ENCODE data around the gene MON1A. TPM values are rescaled to one million over a fixed set of nuclear protein-coding genes. Genes with fewer than 3 reads are reported as not detected.

MON1A gene
- total and polyA plus RNA-seq, 10 donors: 3.4 to 9.3 (median 6.8) TPM

- TF ChIP-seq CTCF (IDR thresholded peaks at IDR 0.05 in 8 of 11, conservative IDR thresholded peaks at IDR 0.05 in 3 of 11) (no peak), POLR2A (IDR thresholded peaks at IDR 0.05) (no peak), POLR2AphosphoS5 (IDR thresholded peaks at IDR 0.05) (no peak)
- Histone ChIP-seq H3K9me3 (no peaks in the 10 kb centered on the region), H3K4me3 (no peak overlapping the region), H3K4me1 (peaks cover 0 to 16% (median 14%) of the 10 kb centered on the region in 6 donors), H3K27ac (no peak overlapping the region), H3K36me3 (no peaks in the 10 kb centered on the region), H3K27me3 (replicated peaks in 1 of 7) (peaks cover 13 to 85% (median 26%) of the 10 kb centered on the region in 7 donors)
- no peak for DNase-seq
- 83 to 100% (median 92%) methylated on average over 1 of the region's 1 CpG for WGBS, 5 donors
- intact Hi-C loops (cut with DNase I; ENCODE audit: low total_unique reads): no loop called here
These were observed 62.2 kb downstream of the MON1A start for GRCh38 chr3:49867400-49867799.

DNA sequence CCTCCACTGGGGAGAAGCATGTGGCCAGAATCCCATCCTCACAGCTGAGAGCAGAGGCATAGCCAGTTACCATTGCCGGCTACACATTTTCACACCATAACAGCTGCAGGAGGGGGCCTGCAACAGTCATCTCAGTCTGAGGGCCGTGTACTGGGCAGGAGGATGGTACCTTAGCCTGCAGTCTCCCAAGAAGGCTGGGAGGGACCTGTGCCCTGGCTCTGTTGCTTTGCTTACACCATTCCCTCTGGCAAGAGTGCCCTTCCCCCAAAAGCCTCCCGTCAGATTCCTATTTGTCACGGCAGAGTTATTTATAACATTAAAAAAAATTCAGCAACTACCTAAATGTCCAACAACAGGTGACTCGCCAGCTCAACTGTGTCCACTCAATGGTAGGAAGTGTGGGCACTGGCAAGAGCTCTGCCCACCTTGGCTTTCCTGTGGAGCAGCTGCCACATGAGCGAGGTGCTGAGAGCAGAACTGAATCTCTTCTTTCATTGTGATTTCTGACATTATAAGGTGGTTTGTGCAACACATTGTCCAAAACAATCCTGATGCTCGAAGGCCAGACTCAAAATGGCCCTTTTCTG, 64.3 kb downstream of the MON1A start:
- TF ChIP-seq CTCF (IDR thresholded peaks at IDR 0.05 in 8 of 11, conservative IDR thresholded peaks at IDR 0.05 in 3 of 11): no peak
- TF ChIP-seq POLR2A (IDR thresholded peaks at IDR 0.05): no peak
- TF ChIP-seq POLR2AphosphoS5 (IDR thresholded peaks at IDR 0.05): no peak
- intact Hi-C loops (cut with DNase I; ENCODE audit: low total_unique reads): no loop called here
- Histone ChIP-seq H3K27ac (no peak overlapping the region), H3K36me3 (no peaks in the 10 kb centered on the region), H3K9me3 (no peaks in the 10 kb centered on the region), H3K27me3 (replicated peaks in 1 of 7) (peaks cover 12 to 73% (median 25%) of the 10 kb centered on the region in 7 donors), H3K4me3 (no peak overlapping the region), H3K4me1 (peaks cover 0 to 15% (median 14%) of the 10 kb centered on the region in 6 donors)
- DNase-seq: no peak
- 46 to 73% (median 61%) methylated on average over 7 of the region's 7 CpGs for WGBS, 5 donors

DNA sequence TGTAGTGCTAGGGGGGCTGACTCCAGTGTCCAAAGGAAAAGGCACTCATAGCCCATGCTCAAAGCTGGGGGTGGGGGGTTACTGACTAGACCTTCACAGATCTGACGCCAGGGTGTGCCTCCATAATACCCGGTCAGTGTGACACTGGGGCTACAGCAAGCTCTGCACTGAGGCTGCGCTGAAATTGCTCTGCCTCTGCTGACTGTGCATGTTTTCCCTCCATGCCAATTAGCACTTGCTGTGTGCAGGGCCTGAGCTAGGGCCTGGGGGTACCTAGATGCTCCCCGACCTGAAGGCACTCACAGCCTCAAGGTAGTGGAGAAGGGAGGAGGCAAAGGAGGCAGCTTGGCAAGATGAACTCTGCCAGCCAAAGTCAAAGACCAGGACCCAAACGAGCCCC, 65.1 kb downstream of the MON1A start:
- Histone ChIP-seq H3K4me1 (peaks cover 0 to 8% (median 7%) of the 10 kb centered on the region in 6 donors), H3K9me3 (no peaks in the 10 kb centered on the region), H3K27ac (no peak overlapping the region), H3K4me3 (no peak overlapping the region), H3K27me3 (replicated peaks in 1 of 7) (peaks cover 8 to 65% (median 18%) of the 10 kb centered on the region in 7 donors), H3K36me3 (no peaks in the 10 kb centered on the region)
- WGBS, 5 donors: 52 to 71% (median 67%) methylated on average over 3 to 5 of the region's 5 CpGs
- intact Hi-C loops (cut with DNase I; ENCODE audit: low total_unique reads): no loop called here
- DNase-seq: no peak
- TF ChIP-seq POLR2AphosphoS5 (IDR thresholded peaks at IDR 0.05) (no peak), CTCF (IDR thresholded peaks at IDR 0.05 in 8 of 11, conservative IDR thresholded peaks at IDR 0.05 in 3 of 11) (no peak), POLR2A (IDR thresholded peaks at IDR 0.05) (no peak)

DNA sequence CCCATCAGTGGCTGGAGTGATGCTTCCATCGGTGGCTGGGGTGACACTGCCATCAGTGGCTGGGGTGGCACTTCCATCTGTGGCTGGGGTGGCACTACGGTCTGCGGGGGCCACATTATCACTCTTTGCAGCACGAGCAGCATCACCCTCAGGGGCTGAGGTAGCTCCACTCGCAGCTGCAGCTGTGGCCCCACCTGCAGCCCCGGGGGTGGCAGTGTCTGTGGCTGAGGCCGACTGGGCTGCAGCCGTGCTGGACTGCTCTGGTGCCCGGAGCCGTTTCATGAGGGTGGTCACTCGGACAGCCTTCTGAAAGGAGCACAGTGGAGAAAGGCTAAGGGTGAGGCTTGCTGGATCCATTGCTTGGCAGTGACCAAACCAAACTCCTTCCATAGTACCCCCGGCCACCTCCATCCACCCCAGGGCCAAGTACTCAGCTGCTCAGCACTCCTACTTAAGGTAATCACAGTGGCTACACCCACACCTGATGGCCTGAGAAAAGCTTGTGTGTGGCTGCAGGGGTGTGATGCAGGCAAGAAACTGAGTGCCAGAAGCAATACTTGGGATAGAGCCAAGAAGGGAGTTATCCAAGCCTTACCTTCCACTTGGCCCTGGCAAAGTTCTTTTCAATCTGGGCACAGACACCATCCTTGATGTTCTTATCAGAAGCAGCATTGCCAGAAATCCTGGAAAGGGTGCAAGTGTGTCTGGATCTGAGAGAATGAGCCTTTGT, 69.9 kb downstream of the MON1A start:
- intact Hi-C loops (cut with DNase I; ENCODE audit: low total_unique reads): no loop called here

More for the DNA sequence above, 69.9 kb downstream of the MON1A start:
- H3K4me3 ChIP-seq: no peak overlapping the region
- 80 to 93% (median 87%) methylated on average over 1 to 12 of the region's 12 CpGs for WGBS, 5 donors
- H3K4me1 ChIP-seq: peaks cover 0 to 23% (median 15%) of the 10 kb centered on the region in 6 donors
- H3K36me3 ChIP-seq: no peaks in the 10 kb centered on the region
- no peak for TF ChIP-seq POLR2A (IDR thresholded peaks at IDR 0.05)
- TF ChIP-seq CTCF (IDR thresholded peaks at IDR 0.05 in 8 of 11, conservative IDR thresholded peaks at IDR 0.05 in 3 of 11): no peak
- no peak for TF ChIP-seq POLR2AphosphoS5 (IDR thresholded peaks at IDR 0.05)
- H3K9me3 ChIP-seq: no peaks in the 10 kb centered on the region
- no peak overlapping the region for H3K27ac ChIP-seq
- no peak for DNase-seq
- H3K27me3 ChIP-seq (replicated peaks in 1 of 7): peaks cover 0 to 18% (median 0%) of the 10 kb centered on the region in 7 donors
